Panc1 (cell line): Measurements from ENCODE around the gene ZNF500. TPM values are rescaled to one million over a fixed set of nuclear protein-coding genes. Genes with fewer than 3 reads are reported as not detected.

Source experiments
- ATAC-seq: fragments of 200-7000 bp; cut with Tn5 transposase; 2 replicates; pipeline ENCODE4 v1.9.1; 2020; ENCODE audit warnings: mild to moderate bottlenecking, moderate library complexity
- BruUV-seq: library from RNA; stranded (reverse); fragments of 400-500 nt; replicated peaks from 2 replicates; lab custom pipeline; 2021; lab: Mats Ljungman, UMichigan
- CTCF ChIA-PET: fragments of 300-600 bp; sonication (Branson Sonifier 250); formaldehyde crosslinking; loops from one replicate; lab custom pipeline; 2022; ENCODE audit warnings: antibody characterized with exemption; lab: Charles Lee
- POLR2A ChIA-PET: fragments of 300-600 bp; sonication (Branson Sonifier 250); formaldehyde crosslinking; loops from one replicate; lab custom pipeline; 2022; ENCODE audit warnings: antibody characterized with exemption; lab: Charles Lee
- DNase-seq: peaks from one replicate; pipeline ENCODE4 v3.0.0-alpha.2; 2010; ENCODE audit warnings: low read depth, low spot score
- H3K27ac ChIP-seq: 2 replicates; pipeline ENCODE4 v1.5.1; 2011; ENCODE audit warnings: mild to moderate bottlenecking, low read length, inconsistent platforms
- H3K27me3 ChIP-seq: fragments of 200-500 bp; sonication (Bioruptor generic); 2 replicates; pipeline ENCODE4 v1.6.0; 2014; ENCODE audit warnings: low read length, inconsistent platforms; ENCODE audit not compliant: control insufficient read depth, insufficient read depth
- H3K36me3 ChIP-seq: fragments of 200-500 bp; sonication (Bioruptor generic); 2 replicates; pipeline ENCODE4 v1.5.1; 2014; ENCODE audit warnings: inconsistent platforms, mild to moderate bottlenecking, low read length, moderate library complexity; ENCODE audit not compliant: control insufficient read depth, insufficient read depth
- H3K4me1 ChIP-seq: 2 replicates; pipeline ENCODE4 v1.5.1; 2011; ENCODE audit warnings: inconsistent platforms, mild to moderate bottlenecking, low read length, moderate library complexity; ENCODE audit not compliant: control insufficient read depth, insufficient read depth
- H3K4me3 ChIP-seq, 2 experiments: 2 replicates each; pipeline ENCODE4 v1.5.1; 2011 to 2012; ENCODE audit warnings: low read depth in 2 of 2, low read length in 2 of 2, mild to moderate bottlenecking in 2 of 2, inconsistent platforms in 1 of 2, moderate library complexity in 1 of 2
- H3K9me3 ChIP-seq: fragments of 200-500 bp; sonication (Bioruptor generic); 2 replicates; pipeline ENCODE4 v1.5.1; 2014; ENCODE audit warnings: low read depth, mild to moderate bottlenecking, inconsistent platforms, low read length, moderate library complexity; ENCODE audit not compliant: control insufficient read depth, insufficient read depth
- CTCF ChIP-seq: fragments of 450-650 bp; IDR thresholded peaks from 2 replicates; pipeline ENCODE4 v1.5.1; 2017; ENCODE audit warnings: mild to moderate bottlenecking
- POLR2AphosphoS5 ChIP-seq: IDR thresholded peaks from 2 replicates; pipeline ENCODE4 v1.6.1; 2012; ENCODE audit warnings: mild to moderate bottlenecking, low read depth, low read length, moderate library complexity
- REST ChIP-seq, 2 experiments: IDR thresholded peaks; 2 replicates each; pipeline ENCODE4 v1.6.1; 2011 to 2012; ENCODE audit warnings: low read depth in 2 of 2, control low read depth in 1 of 2, low read length in 1 of 2, mild to moderate bottlenecking in 1 of 2, moderate library complexity in 1 of 2; ENCODE audit not compliant: insufficient read depth in 1 of 2
- SIN3A ChIP-seq: IDR thresholded peaks from 2 replicates; pipeline ENCODE4 v1.6.1; 2012; ENCODE audit warnings: low read depth, mild to moderate bottlenecking, low read length, moderate library complexity, borderline replicate concordance; ENCODE audit not compliant: insufficient read depth
- TCF7L2 ChIP-seq: IDR thresholded peaks from 2 replicates; pipeline ENCODE4 v1.6.1; 2011; ENCODE audit warnings: mild to moderate bottlenecking, low read depth, low read length, inconsistent platforms
- in situ Hi-C: cut with HindIII; loops from 2 replicates; pipeline ENCODE4 v1.10.0; 2016; ENCODE audit warnings: low sequenced_read_pairs, low pct_unique_long_range_greater_than_20kb
- intact Hi-C: fragments of 100-400 bp; cut with micrococcal nuclease; formaldehyde crosslinking; loops from one replicate; pipeline ENCODE4 v1.10.0; 2022; ENCODE audit not compliant: unreplicated experiment
- total RNA-seq: library from RNA; stranded (reverse); gene quantifications from one replicate; pipeline ENCODE4 v1.2.1, GENCODE V29; 2021; ENCODE audit not compliant: unreplicated experiment

ZNF500 gene
- total RNA-seq, 1 experiment from 2014 or later: 25.8 TPM

- TF ChIP-seq REST (IDR thresholded peaks at IDR 0.05; ENCODE audit: insufficient read depth in 1 of 2, low read depth in 2 of 2, low read length in 1 of 2): no peak
- TF ChIP-seq TCF7L2: no peak
- TF ChIP-seq CTCF: no peak
- no peak for TF ChIP-seq SIN3A
- TF ChIP-seq POLR2AphosphoS5: no peak
- Histone ChIP-seq H3K9me3 (no peaks in the 10 kb centered on the region), H3K4me1 (no peaks in the 10 kb centered on the region), H3K4me3 (no peak overlapping the region), H3K27me3 (no peaks in the 10 kb centered on the region), H3K36me3 (peaks cover 4% of the 10 kb centered on the region; the same call in 1 of the 2 replicates), H3K27ac (no peak overlapping the region)
- intact Hi-C loops (no loop called here), in situ Hi-C loops (no loop called here)
- ChIA-PET CTCF (no interaction called here), POLR2A (no interaction called here)
- no TSS peak for BruUV-seq
- DNase-seq: no peak
- no peak for ATAC-seq
Measured at GRCh38 chr16:4736546-4736945, 30.4 kb downstream of the ZNF500 start.

DNA sequence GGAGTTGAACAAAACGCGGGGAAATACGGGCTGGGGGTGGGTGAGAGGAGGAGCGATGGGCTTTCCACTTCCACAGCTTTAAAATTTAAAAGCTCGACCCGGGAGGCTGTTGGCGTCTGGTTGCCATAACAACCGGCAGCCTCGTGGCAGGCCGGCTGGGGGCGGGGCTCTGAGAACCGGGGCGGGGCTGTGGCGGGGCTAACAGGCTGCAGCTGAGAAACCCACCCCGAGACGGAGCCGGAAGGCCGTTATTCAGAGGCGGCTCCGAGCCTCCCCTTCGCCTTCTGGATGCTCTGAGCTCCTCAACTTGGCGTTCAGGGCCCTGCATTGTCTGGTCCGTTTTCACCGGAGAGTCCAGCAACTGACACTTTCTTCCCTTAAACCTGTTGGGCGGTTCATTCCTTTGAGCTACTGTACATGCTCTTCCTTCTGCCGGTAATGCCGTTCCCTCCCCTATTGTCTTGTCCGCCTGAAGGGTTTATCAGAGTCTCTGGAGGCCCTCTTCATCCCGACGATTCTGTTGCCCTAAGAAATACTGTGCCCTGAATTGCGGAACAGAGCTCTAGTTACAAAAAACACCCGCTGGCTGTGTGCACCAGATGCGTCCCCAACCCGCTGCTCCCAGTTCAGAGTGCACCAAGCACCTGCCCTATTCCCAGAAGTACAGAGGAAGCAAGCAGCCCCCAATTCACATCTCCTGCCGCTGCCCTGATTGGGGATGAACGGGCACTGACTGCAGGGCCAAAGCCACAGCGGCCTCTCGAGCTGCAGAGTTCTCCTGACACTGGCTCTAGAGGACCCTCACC lies 32.0 kb downstream of the ZNF500 start:
- no peaks in the 10 kb centered on the region for H3K4me1 ChIP-seq
- H3K36me3 ChIP-seq: peaks cover 4% of the 10 kb centered on the region; the same call in 1 of the 2 replicates
- ATAC-seq (peak; percentile 86), DNase-seq (peak; percentile 17)
- intact Hi-C loops (no loop called here), in situ Hi-C loops (no loop called here)
- TF ChIP-seq REST (IDR thresholded peaks at IDR 0.05; ENCODE audit: insufficient read depth in 1 of 2, low read depth in 2 of 2, low read length in 1 of 2) (no peak), POLR2AphosphoS5 (peak; percentile 53), CTCF (no peak), SIN3A (peak; percentile 94), TCF7L2 (no peak)
- POLR2A ChIA-PET: interaction anchor here (0.5 to 0.7 kb wide), 2 partner anchors 178 to 222 kb away, joined by 3 to 7 read pairs; no protein-coding TSS in a partner anchor
- no peaks in the 10 kb centered on the region for H3K9me3 ChIP-seq
- CTCF ChIA-PET: interaction anchor here (0.6 to 1.2 kb wide), 2 partner anchors 20 to 52 kb away, joined by 3 to 4 read pairs; no protein-coding TSS in a partner anchor
- H3K4me3 ChIP-seq: peak overlapping the region; percentile 75 to 89
- BruUV-seq: TSS peak; percentile 89
- H3K27ac ChIP-seq: peak overlapping the region; percentile 86
- no peaks in the 10 kb centered on the region for H3K27me3 ChIP-seq
